HL-60 (cell line): ENCODE data around the gene PRKAR1B.

Source experiments
- CTCF ChIP-seq: IDR thresholded peaks from one replicate; pipeline ENCODE4 v1.5.1; 2011; ENCODE audit warnings: low read length, control low read depth, inconsistent platforms; ENCODE audit not compliant: insufficient read depth
- POLR2AphosphoS5 ChIP-seq: IDR thresholded peaks from 2 replicates; pipeline ENCODE4 v1.6.1; 2012; ENCODE audit warnings: low read depth
- REST ChIP-seq: IDR thresholded peaks from 2 replicates; pipeline ENCODE4 v1.6.1; 2012; ENCODE audit warnings: low read depth; ENCODE audit not compliant: insufficient replicate concordance
- SPI1 ChIP-seq: IDR thresholded peaks from 2 replicates; pipeline ENCODE4 v1.6.1; 2012; ENCODE audit warnings: low read depth, mild to moderate bottlenecking, borderline replicate concordance

GRCh38 chr7:618539-619367 lies 108.3 kb downstream of the PRKAR1B start:
- TF ChIP-seq POLR2AphosphoS5, result peak; percentile 47
- no peak for TF ChIP-seq CTCF
- peak; percentile 44; the same call in 1 of the 2 replicates for TF ChIP-seq SPI1
- no peak for TF ChIP-seq REST
